Tibial nerve (tissue), 3 donors: ENCODE data around the gene HOXB5.

ENCODE experiments used
- POLR2A ChIP-seq, 2 donors: fragments of 450-650 bp; IDR thresholded peaks; one replicate each; pipeline ENCODE4 v1.6.1; 2017; ENCODE audit warnings: antibody characterized with exemption in 2 of 2, mild to moderate bottlenecking in 2 of 2, moderate library complexity in 2 of 2
- TF ChIP-seq, protein P1 (sequence below), 5 experiments: fragments of 200-600 bp in 3 of 5; fragments of 450-650 bp in 2 of 5; sonication (generic) in 3 of 5; IDR thresholded peaks; one replicate each; pipeline ENCODE4 v1.5.1; 2016 to 2019; ENCODE audit warnings: antibody characterized with exemption in 5 of 5, mild to moderate bottlenecking in 3 of 5, moderate library complexity in 2 of 5

DNA sequence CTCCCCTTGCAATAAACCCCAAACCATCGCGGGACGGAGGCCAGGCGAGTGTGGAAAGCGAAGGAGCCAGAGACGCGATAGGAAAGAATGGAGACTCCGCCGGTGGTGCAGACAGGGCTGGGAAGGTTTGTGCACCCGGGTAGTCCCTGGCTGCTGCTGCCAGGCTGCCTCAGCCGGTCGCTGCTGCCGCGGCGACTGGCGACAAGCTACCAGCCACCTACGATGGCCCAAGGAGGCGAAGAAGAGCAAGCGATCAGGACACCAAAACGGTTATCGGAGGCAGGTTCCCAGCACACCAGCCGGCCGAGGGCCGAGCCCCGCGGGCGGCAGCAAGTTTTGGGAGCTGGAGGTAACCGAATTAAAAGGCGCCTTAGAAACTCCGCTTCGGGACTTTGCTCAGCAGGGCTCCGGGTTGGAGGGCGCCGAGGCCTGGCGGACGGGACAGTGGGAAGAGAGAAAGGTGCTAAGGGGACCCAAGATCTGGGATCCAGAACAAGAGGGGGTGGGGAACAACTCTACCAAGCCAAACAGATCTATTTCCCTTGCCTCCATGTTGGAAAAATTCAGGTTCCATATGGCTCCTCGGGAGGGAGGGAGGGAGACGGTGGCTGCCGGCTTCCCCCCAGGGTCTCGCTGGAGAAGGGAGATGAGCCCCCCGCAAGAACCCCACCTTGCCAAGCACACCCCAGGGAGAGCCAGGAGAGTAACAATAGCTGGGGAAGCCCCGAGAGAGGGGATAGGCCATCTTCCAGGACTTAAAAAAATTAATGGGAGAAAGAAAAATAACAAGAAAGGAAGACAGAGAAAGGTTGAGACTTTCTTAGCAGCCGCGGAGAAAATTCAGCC is 38.9 kb downstream of the HOXB5 start:
- TF ChIP-seq, protein P1, sequence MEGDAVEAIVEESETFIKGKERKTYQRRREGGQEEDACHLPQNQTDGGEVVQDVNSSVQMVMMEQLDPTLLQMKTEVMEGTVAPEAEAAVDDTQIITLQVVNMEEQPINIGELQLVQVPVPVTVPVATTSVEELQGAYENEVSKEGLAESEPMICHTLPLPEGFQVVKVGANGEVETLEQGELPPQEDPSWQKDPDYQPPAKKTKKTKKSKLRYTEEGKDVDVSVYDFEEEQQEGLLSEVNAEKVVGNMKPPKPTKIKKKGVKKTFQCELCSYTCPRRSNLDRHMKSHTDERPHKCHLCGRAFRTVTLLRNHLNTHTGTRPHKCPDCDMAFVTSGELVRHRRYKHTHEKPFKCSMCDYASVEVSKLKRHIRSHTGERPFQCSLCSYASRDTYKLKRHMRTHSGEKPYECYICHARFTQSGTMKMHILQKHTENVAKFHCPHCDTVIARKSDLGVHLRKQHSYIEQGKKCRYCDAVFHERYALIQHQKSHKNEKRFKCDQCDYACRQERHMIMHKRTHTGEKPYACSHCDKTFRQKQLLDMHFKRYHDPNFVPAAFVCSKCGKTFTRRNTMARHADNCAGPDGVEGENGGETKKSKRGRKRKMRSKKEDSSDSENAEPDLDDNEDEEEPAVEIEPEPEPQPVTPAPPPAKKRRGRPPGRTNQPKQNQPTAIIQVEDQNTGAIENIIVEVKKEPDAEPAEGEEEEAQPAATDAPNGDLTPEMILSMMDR (IDR thresholded peaks at IDR 0.05): no peak
- no peak for TF ChIP-seq POLR2A (IDR thresholded peaks at IDR 0.05)
